Chondrocyte (in vitro differentiated cells): ENCODE data around the gene GHSR. TPM values are rescaled to one million over a fixed set of nuclear protein-coding genes. Genes with fewer than 3 reads are reported as not detected.

Experiments
- DNase-seq: peaks from one replicate; pipeline ENCODE4 v3.0.0; 2021; ENCODE audit warnings: mixed read lengths, low spot score
- H3K27ac Mint-ChIP-seq: one replicate; pipeline ENCODE4 v1.8.0; 2021; ENCODE audit warnings: mild to moderate bottlenecking, moderate library complexity, mixed read lengths; ENCODE audit not compliant: unreplicated experiment
- H3K27me3 Mint-ChIP-seq: 2 replicates; pipeline ENCODE4 v1.8.0; 2021; ENCODE audit warnings: low read depth, mixed read lengths
- H3K36me3 Mint-ChIP-seq: 2 replicates; pipeline ENCODE4 v1.8.0; 2021; ENCODE audit warnings: low read depth, mixed read lengths
- H3K4me1 Mint-ChIP-seq: 2 replicates; pipeline ENCODE4 v1.8.0; 2021; ENCODE audit warnings: low read depth, mild to moderate bottlenecking, mixed read lengths
- H3K4me3 Mint-ChIP-seq: one replicate; pipeline ENCODE4 v1.8.0; 2021; ENCODE audit warnings: mild to moderate bottlenecking, moderate library complexity, mixed read lengths; ENCODE audit not compliant: unreplicated experiment
- H3K9me3 Mint-ChIP-seq: 2 replicates; pipeline ENCODE4 v1.8.0; 2021; ENCODE audit warnings: low read depth, mixed read lengths
- total RNA-seq: library from RNA; stranded (reverse); gene quantifications from 3 replicates; pipeline ENCODE4 v1.2.1, GENCODE V29; 2021
- TF ChIP-seq, protein P1 (sequence below): fragments of 200-600 bp; sonication (generic); IDR thresholded peaks from 2 replicates; pipeline ENCODE4 v1.5.0; 2021; ENCODE audit warnings: antibody characterized with exemption, mild to moderate bottlenecking, moderate library complexity

Gene GHSR
- total RNA-seq, 1 donor from 2014 or later, result not detected

DNA sequence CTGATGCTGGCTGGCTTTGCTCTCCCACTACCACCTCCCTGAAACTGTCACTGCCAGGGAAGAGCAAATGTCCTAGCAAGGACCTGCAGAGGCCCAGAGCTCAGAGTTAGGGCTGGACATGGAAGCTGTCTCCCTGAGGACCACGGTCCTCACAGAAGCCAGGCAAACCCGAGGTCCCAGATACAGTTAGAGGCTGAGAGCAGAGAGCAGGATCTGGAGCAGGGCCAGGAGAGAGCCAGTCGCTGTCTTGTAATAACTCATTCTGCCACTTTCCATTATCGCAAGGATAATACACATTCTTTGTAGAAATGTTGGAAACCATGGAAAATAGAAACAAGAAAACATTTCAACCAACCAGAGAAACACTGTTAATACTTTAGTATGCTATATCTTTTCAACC is 10.1 kb downstream of the GHSR start:
- DNase-seq, result no peak
- TF ChIP-seq, protein P1, sequence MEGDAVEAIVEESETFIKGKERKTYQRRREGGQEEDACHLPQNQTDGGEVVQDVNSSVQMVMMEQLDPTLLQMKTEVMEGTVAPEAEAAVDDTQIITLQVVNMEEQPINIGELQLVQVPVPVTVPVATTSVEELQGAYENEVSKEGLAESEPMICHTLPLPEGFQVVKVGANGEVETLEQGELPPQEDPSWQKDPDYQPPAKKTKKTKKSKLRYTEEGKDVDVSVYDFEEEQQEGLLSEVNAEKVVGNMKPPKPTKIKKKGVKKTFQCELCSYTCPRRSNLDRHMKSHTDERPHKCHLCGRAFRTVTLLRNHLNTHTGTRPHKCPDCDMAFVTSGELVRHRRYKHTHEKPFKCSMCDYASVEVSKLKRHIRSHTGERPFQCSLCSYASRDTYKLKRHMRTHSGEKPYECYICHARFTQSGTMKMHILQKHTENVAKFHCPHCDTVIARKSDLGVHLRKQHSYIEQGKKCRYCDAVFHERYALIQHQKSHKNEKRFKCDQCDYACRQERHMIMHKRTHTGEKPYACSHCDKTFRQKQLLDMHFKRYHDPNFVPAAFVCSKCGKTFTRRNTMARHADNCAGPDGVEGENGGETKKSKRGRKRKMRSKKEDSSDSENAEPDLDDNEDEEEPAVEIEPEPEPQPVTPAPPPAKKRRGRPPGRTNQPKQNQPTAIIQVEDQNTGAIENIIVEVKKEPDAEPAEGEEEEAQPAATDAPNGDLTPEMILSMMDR, result no peak
- H3K27me3 Mint-ChIP-seq, result peaks cover 39% of the 10 kb centered on the region
- peaks cover 4% of the 10 kb centered on the region for H3K9me3 Mint-ChIP-seq
- peak overlapping the region; percentile 66 for H3K27ac Mint-ChIP-seq
- no peaks in the 10 kb centered on the region for H3K4me1 Mint-ChIP-seq
- H3K4me3 Mint-ChIP-seq, result no peak overlapping the region
- no peaks in the 10 kb centered on the region for H3K36me3 Mint-ChIP-seq

DNA sequence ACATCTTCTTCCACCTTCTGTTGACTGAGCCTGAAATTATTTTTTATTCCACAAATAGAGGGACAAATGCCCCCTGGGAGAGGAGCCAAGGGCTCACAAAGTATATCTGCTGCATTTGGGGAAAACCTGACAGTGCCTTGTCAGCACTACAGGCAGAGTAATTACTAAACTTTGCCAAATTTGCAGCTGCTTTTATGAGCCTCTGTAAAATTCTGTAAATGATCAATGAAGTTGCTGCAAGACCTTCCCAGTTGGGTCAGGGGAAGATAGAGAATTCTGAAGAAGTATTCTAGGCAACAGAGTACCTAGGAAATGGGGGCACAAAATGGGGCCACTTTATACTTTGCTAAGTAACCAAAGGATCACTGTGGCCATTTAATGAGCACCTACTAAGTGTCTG is 10.5 kb downstream of the GHSR start:
- no peaks in the 10 kb centered on the region for H3K36me3 Mint-ChIP-seq
- no peak for DNase-seq
- TF ChIP-seq, protein P1, result no peak

DNA sequence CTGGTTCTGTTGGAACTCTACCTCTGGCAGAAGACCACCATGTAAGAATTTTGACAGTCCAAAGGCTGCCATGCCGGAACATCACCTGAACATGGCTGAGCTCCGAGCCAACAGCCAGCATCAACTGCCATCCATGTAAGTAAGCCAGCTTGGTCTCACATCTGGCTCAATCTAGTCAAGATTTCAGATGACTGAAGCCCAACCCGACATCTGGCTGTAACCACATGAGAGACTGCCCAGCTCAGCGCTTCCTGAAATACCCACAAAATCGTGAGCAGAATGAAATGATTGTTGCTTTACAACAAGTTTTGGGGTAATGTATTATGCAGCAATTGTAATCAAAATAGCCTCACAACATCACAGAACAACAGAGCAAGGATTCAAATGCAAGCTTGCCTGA is 32.9 kb downstream of the GHSR start:
- Mint-ChIP-seq H3K27me3 (peaks cover 2% of the 10 kb centered on the region), H3K27ac (no peak overlapping the region), H3K4me1 (no peaks in the 10 kb centered on the region), H3K4me3 (no peak overlapping the region), H3K9me3 (peaks cover 18% of the 10 kb centered on the region), H3K36me3 (no peaks in the 10 kb centered on the region)
- TF ChIP-seq, protein P1, result no peak
- no peak for DNase-seq

More for the DNA sequence above, 10.5 kb downstream of the GHSR start:
- H3K4me3 Mint-ChIP-seq, result no peak overlapping the region
- H3K4me1 Mint-ChIP-seq, result no peaks in the 10 kb centered on the region
- H3K27ac Mint-ChIP-seq, result no peak overlapping the region
- peaks cover 35% of the 10 kb centered on the region for H3K27me3 Mint-ChIP-seq
- peaks cover 6% of the 10 kb centered on the region for H3K9me3 Mint-ChIP-seq

DNA sequence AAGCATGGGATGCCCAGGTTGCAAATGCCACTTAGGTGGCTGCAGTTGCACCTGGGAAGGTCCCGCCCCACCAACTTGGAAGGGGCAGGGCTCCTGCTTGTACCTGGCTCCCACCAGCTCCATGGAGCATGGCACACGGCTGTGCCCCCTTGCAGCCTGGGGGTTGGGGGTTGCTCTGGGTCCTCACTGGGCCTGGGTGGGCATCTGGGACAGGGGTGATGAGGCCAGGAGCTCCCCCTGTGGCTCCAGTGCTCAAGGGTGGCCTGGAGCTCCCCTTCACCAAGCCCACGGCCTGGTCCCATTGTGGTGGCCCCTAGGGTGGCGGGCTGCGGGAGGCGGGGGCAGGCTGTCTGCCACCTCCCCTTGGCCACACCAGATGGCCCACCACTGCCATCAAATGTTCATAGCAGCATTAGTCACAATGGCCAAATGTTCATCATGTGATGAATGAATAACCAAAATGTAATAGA is 36.7 kb downstream of the GHSR start:
- no peaks in the 10 kb centered on the region for H3K4me1 Mint-ChIP-seq
- H3K27me3 Mint-ChIP-seq, result peaks cover 2% of the 10 kb centered on the region
- DNase-seq, result no peak
- no peak overlapping the region for H3K27ac Mint-ChIP-seq
- H3K36me3 Mint-ChIP-seq, result no peaks in the 10 kb centered on the region
- TF ChIP-seq, protein P1, result no peak
- H3K4me3 Mint-ChIP-seq, result no peak overlapping the region
- H3K9me3 Mint-ChIP-seq, result no peaks in the 10 kb centered on the region

DNA sequence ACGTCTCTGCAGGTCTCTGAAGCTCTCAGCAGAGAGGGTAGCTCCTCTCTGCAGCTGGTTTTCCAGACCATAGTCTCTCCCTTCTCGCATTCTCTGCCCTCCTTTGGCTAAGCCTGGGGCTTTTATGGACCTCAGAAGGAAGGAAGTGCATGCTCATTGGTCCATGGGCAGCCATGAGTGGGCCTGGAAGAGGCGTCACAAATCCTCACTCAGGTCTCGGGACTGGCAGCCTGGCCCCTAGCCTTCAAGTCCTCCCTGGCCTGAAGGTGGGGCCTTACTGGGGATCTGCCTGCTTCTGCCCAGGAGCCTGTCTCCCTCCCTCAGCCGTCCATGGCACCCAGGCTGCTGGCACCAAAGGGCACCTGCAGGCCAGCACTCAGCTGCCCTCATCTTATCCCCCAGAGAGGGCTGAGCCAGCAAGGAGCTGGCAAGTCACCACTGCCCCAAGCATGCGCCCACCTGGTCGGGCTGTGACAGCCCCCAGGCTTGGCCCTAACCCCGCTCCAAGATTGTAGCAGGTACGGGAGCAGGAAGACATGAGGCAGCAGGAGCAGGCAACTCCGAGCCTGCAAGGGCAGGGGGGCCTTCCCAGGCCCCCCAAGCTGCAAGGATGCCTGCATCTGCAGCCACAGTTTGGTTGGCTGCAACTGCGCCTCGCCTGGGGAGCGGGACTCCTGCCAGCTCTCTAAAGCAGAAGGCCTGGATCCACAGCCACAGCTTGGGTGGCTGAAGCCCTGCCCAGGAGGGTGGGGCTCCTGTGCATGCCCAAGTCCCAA is 37.4 kb downstream of the GHSR start:
- DNase-seq, result no peak
- TF ChIP-seq, protein P1, result no peak

More for the DNA sequence above, 37.4 kb downstream of the GHSR start:
- no peaks in the 10 kb centered on the region for H3K9me3 Mint-ChIP-seq
- no peaks in the 10 kb centered on the region for H3K4me1 Mint-ChIP-seq
- H3K27ac Mint-ChIP-seq, result no peak overlapping the region
- H3K36me3 Mint-ChIP-seq, result no peaks in the 10 kb centered on the region
- H3K4me3 Mint-ChIP-seq, result no peak overlapping the region
- peaks cover 2% of the 10 kb centered on the region for H3K27me3 Mint-ChIP-seq
